ENCODE results near the gene SCNN1G. TPM values are rescaled to one million over a fixed set of nuclear protein-coding genes. Genes with fewer than 3 reads are reported as not detected.
"Not testable (repeated sequence)": the region's sequence is repeated elsewhere in the genome, so short reads cannot be mapped to it uniquely, and the experiment has no call there.

Gene SCNN1G
- total and polyA plus RNA-seq, 8 donors = 0.60 to 8.9 (median 3.8) TPM

GRCh38 chr16:23245268-23245667 lies 62.7 kb downstream of the SCNN1G start:
- ATAC-seq (peak in 1 of 4 donors; percentile 26), FAIRE-seq (no peak), DNase-seq (peak in 2 of 6 donors; percentile 25 to 39)
- H3K27ac ChIP-seq = no peak overlapping the region
- 60 to 69% methylated on average over 6 of the region's 6 CpGs for WGBS, 2 donors
- no peaks in the 10 kb centered on the region for H3K27me3 ChIP-seq
- no peak for TF ChIP-seq CTCF (IDR thresholded peaks at IDR 0.05)
- H3K4me3 ChIP-seq = no peak overlapping the region
- no peaks in the 10 kb centered on the region for H3K36me3 ChIP-seq
- H3K9me3 ChIP-seq = no peaks in the 10 kb centered on the region
- intact Hi-C loops (cut with DNase I) = no loop called here
- H3K4me1 ChIP-seq = no peaks in the 10 kb centered on the region

- ATAC-seq (no peak), FAIRE-seq (no peak), DNase-seq (no peak)
- H3K4me3 ChIP-seq = no peak overlapping the region
- TF ChIP-seq CTCF (IDR thresholded peaks at IDR 0.05) = no peak
- H3K27ac ChIP-seq = no peak overlapping the region
- no peaks in the 10 kb centered on the region for H3K4me1 ChIP-seq
- no peaks in the 10 kb centered on the region for H3K27me3 ChIP-seq
- no peaks in the 10 kb centered on the region for H3K36me3 ChIP-seq
- WGBS, 2 donors = 66 to 73% methylated on average over 9 of the region's 9 CpGs
- no peaks in the 10 kb centered on the region for H3K9me3 ChIP-seq
- intact Hi-C loops (cut with DNase I) = no loop called here
Observed at GRCh38 chr16:23248261-23249194, 66.0 kb downstream of the SCNN1G start.

- intact Hi-C loops (cut with DNase I) = no loop called here
- H3K36me3 ChIP-seq = no peaks in the 10 kb centered on the region
- no peak overlapping the region for H3K4me3 ChIP-seq
- H3K27ac ChIP-seq = no peak overlapping the region
- no peaks in the 10 kb centered on the region for H3K27me3 ChIP-seq
- FAIRE-seq (no peak), ATAC-seq (no peak), DNase-seq (no peak)
- no peak for TF ChIP-seq CTCF (IDR thresholded peaks at IDR 0.05)
- H3K9me3 ChIP-seq = no peaks in the 10 kb centered on the region
- WGBS, 2 donors = 53 to 72% methylated on average over 1 of the region's 1 CpG
- H3K4me1 ChIP-seq = no peaks in the 10 kb centered on the region
Observed at GRCh38 chr16:23249830-23250229, 67.3 kb downstream of the SCNN1G start.

GRCh38 chr16:23252310-23252709 lies 69.8 kb downstream of the SCNN1G start:
- DNase-seq = no peak
- no peak overlapping the region for H3K27ac ChIP-seq
- intact Hi-C loops (cut with DNase I) = no loop called here
- 59 to 69% methylated on average over 5 of the region's 5 CpGs for WGBS, 2 donors
- H3K9me3 ChIP-seq = no peaks in the 10 kb centered on the region
- ATAC-seq = no peak
- H3K4me3 ChIP-seq = no peak overlapping the region
- no peak for FAIRE-seq
- H3K27me3 ChIP-seq = no peaks in the 10 kb centered on the region
- H3K36me3 ChIP-seq = no peaks in the 10 kb centered on the region
- TF ChIP-seq CTCF (IDR thresholded peaks at IDR 0.05) = no peak
- no peaks in the 10 kb centered on the region for H3K4me1 ChIP-seq

- intact Hi-C loops (cut with DNase I); ATAC-seq; H3K27me3 ChIP-seq; H3K27ac ChIP-seq; FAIRE-seq; H3K9me3 ChIP-seq; H3K4me3 ChIP-seq; H3K4me1 ChIP-seq; H3K36me3 ChIP-seq; DNase-seq: not testable (repeated sequence)
- WGBS, 2 donors = 71 to 78% methylated on average over 1 of the region's 1 CpG
Observed at GRCh38 chr16:23253650-23254049, 71.1 kb downstream of the SCNN1G start.

All from pancreas (tissue), 10 donors.